OCI-M1 (cell line): Measurements from ENCODE around the gene SLC1A5.

Experiments
- DNase-seq: peaks from one replicate; lab custom pipeline; 2025; lab: John Stamatoyannopoulos, UW

The SLC1A5 gene

DNA sequence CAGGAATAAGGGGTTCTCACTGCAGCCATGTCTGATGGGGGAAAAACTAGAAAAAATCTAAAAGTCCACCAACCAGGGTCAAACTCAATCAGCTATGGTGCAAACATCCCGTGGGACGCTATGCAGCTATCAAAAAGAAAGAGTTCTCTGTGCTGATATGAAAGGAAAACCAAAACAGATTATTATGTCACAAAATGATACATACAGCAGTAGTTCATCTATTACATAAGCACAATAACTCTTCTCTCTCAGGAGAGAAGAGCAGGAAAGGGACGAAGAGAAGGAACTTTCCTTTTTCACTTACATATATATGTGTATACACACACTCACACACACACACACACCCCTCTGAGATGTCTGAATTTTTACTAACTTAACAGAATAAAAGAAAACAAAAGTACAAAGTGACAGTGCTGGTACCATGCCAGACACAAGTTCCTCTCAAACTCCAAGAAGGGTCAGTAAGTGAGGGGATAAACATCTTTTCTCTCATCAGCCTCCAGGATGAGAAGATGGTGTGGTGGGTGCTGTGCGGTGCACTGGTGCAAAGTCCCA, 45.4 kb downstream of the SLC1A5 start:
- DNase-seq: no peak

DNA sequence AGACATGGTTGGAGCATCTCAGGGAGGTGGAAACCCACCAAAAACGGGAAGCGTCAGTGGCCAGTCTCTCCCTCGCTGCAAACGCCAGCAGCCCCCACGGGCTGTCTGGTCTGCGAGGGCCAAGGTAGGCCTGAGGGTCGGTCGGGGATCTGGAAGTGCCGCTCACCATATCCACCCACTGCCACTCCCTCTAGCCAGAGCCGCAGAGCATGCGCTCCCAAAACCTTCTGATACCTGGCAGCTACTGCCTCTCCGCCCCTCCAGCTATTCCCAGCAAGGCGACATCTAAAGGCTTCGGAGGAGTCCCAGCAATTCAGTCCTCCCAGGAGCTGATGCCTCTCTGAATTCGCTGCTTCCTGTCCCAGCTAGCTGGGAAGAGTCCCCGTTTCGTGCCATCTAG, 46.9 kb downstream of the SLC1A5 start:
- no peak for DNase-seq

GRCh38 chr19:46739290-46739771, 49.1 kb downstream of the SLC1A5 start:
- no peak for DNase-seq

DNA sequence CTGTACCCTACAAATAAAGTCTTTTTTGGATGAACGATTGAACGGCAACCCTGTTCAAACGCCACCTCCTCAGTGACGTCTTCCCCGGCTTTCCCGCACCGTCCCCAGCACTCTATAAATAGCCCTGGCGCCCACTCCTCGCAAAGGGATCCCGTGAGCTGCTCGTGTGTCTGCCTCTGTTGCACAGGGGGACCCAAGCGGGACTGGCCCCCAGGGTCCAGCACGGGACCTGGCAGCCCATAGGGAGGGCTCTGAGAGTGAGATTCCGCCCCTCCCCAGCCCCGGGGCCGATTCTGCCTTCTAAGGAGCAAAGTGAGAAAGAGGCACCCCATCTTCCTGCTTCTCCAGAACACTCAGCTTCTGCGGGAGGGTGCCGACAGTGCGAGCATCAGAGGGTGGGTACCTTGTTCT, 50.6 kb downstream of the SLC1A5 start:
- no peak for DNase-seq

GRCh38 chr19:46737298-46737654, 51.1 kb downstream of the SLC1A5 start:
- no peak for DNase-seq

DNA sequence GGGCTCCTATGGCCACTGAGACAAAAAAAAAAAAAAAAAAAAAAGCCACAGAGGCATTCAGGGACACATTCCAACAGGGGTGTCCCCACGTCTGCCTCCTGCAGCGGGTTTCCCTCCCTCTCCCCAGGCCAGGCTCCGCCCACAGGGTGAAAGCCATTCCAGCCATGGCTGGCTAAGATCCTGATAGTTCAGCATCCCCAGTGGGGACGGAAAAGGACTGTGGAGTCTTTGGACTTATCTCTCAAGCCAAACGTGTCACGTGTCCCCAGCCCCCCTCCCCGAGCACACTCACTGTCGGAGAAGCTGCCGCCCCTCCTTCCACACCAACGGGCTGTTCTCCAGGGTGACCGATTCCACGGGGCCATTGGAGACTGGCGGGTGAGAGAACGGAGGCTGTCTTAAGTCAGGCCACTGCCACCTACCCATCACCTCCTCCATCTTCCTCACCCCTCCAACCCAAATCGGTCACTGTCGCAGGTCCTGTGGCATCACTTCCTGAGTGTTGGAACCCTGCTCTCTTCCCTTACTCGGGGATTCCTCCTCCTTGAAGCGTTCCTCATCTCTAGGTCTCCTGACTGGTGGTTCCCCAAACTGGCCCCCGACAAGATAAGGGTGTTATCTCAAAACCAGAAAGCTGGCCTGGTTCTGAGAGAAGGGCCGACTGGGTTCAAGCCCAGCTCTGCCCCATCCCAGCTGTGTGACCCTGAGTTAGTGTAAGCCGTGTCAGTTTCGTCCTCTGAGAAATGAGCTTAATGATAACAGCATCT, 51.7 kb downstream of the SLC1A5 start:
- peak; percentile 96 for DNase-seq

DNA sequence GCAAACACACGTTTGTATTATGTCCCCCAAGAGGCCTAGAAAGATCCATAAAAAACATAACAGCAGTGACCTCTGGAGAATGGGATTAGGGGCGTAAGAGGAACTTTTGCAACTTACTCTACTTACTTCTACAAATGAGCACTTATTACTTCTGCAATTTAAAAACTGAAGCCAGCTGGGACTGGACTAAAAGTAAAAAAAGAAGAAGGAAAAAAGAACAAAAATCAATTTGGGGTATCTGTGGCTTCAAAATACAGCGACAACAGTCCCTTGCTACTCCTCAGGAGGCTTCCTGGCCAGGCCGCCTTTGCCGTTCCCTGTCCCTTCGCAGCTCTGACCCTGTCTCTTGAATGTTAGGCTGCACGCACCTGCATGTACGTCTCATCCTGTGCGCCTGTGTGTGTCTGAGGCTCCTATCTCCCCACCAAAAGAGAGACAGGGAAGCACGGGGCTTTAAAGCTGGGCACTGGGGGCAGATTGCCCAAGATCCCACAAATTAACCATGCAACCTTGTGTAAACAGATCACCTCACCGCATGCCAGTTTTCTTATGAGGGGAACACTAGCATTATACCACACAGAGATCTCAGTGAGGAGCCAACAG, 54.6 kb downstream of the SLC1A5 start:
- DNase-seq: no peak

- no peak for DNase-seq
Measured at GRCh38 chr19:46732966-46733689, 55.3 kb downstream of the SLC1A5 start.

DNA sequence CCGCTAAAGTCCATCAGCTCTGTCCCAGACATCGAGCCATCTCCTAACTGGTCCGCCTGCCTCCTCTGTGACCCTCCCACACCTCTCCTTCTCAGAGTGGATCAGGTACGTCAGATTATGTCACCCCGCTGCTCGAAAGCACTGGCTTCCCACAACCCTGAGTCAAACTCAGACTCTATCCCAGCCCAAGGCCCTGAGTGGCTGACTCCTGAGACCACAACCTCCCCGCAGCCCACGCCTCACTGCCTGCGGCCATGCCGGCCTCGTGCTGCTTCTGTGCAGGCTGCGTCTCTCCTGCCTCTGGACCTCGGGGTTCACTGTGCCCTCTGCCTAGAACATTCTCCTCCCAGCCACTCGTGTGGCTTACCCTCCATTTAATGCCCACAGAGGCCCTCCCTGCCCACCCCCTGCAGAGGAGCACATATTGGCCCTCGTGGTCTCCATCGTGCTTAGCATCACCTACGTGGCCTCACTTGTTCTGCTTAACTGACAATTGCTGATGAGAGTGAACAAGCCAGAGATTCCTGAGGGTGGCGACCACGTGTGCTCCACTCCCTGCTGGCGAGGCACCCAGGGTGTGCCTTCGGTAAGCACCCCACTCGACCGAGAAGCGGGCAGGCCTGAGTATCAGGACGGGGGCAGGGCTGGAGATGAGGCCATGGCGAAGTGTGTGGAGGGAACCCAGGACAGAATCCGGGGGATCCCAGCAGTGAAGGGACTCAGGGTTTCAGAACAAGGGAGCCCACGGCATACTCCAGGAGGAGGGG, 56.0 kb downstream of the SLC1A5 start:
- DNase-seq: no peak

- DNase-seq: peak; percentile 52
Measured at GRCh38 chr19:46731584-46731983, 56.8 kb downstream of the SLC1A5 start.

DNA sequence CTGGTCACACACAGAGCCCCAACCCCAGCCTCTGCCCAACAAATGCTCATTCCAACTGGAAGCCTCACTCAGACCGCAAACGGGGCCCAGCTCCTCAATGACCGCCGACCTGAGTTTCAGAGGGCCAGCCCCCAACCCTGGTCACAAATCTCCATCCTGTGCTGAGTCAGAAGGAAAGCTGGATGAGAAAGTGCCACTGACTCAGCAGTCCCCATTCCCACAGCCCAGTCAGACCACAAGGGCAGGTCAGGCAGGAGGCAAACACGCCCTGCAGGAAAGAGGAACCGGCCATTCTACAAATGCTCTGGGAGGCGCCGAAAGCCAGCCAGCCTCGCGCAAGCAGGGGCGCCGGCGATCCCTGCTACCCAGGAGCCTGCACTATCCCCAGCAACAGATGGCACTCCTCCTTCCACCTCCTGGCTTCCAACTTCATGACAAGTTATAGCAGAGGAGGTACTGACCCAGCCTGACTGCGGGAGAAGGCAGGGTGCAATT, 57.3 kb downstream of the SLC1A5 start:
- peak; percentile 95 for DNase-seq

GRCh38 chr19:46730595-46730994, 57.8 kb downstream of the SLC1A5 start:
- no peak for DNase-seq

- DNase-seq: no peak
Measured at GRCh38 chr19:46730187-46730586, 58.2 kb downstream of the SLC1A5 start.

DNA sequence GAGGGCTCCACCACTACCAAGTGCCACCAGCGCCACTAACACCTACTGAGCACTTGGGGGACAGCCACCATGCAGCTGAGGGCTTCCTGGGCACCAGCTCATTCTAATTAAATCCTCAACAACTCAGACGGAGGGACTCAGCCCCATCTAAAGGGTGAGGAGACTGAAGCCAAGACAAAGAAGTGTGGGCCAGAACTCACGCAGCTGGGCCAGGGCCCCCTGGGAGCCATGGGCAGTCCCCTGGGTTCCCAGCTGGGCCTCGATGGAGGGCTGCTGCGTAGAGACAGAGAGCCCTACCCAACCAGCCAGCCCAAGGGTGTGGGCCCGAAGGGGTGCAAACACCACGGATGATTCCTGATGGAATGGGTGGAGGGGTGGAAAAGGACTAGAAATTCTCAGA, 58.7 kb downstream of the SLC1A5 start:
- DNase-seq: no peak

GRCh38 chr19:46728693-46729339, 59.6 kb downstream of the SLC1A5 start:
- DNase-seq: peak; percentile 83

DNA sequence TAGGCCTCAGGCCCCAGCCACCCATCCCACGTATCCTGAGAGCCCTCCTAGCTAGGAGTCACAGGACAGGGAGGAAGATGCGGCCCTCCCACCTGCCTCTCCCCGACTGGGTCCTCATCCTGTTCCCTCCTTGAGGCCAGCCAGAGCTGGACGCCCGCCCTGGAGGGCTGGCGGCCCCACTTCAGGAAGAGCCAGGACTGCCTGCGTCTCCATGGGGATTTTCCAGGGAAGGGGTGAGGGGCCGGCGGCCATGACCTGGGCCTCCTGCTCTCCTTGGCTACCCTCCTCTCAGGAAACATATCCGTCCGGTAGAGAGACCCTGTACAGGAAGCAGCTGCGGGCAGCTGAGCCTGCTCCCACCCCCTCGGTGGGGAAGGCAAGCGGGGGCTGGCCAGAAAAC, 60.2 kb downstream of the SLC1A5 start:
- DNase-seq: no peak

- DNase-seq: no peak
Measured at GRCh38 chr19:46727757-46728156, 60.6 kb downstream of the SLC1A5 start.

DNA sequence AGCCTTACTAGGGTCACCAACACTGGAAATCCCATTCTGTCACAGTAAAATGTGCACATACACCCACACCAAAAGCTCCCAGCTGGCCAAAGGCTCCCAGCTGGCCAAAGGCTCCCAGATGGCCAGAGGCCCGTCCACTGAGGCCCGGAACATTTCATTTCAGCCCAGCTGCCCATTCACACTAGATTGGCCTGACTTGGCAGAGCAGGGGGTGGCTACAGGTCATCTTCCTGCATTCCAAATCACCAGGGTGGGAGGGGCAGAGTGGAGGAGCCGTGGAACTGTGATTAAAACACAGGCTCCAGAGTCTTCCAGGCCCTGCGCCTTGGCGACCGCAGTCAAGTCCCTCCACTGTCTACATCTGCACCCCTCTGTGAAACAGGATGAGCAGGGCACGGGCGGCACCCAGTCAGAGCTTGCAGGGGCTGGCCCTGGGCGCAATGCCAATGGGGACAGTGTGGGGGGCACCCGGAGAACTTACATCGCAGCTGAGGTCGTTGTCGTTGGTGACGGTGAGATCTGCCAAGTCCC, 61.4 kb downstream of the SLC1A5 start:
- DNase-seq: no peak

DNA sequence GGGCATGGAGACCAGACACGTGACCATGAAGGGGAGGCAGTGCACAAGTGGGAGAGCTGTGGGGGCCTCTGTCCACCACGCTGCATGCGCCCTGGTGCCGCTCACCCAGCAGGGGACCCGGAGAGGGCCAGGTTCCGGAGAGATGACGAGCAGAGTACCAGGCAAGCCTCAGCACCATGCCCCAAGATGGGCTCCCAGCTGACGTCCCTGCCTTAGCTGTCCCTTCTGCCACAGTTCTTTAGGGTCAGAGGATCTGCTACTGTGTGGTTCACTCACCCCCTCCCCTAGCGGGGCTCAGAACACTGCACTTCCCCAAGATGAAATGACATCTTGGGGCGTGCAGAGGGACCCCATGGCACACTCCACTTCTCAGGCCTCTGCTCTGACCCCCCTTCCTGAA, 61.8 kb downstream of the SLC1A5 start:
- DNase-seq: no peak

DNA sequence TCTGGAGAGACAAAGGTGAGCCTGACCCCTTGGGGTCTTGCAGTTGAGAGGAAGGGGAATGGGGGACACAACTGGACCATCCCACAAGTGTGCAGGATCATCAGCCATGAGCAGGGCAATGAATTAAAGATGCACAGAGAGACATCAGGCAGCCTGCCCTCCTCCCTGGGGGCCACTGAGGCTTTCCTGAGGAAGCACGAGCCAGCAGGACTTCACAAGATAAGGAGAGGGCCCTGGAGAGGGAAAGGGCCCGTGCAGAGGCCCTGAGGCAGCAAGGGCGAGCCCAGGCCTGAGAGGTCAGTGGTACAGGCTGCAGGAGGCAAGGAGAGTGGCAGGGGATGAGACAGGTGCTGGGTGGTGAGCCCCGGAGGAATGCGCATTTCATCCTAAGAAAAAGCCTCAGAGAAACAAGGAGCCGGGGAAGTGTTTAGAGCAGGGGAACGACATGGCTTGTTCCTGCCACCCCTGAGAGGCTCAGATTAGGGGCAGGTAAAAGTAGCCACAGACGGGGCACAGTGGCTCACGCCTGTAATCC, 62.5 kb downstream of the SLC1A5 start:
- DNase-seq: no peak
